ENCODE data around the gene IL1R1. TPM values are rescaled to one million over a fixed set of nuclear protein-coding genes. Genes with fewer than 3 reads are reported as not detected.

Gene IL1R1
- polyA plus RNA-seq, 1 donor (not counting 4 experiments of a cell fraction or from before 2014, with no cell fraction given), result 7.5 TPM

GRCh38 chr2:102111823-102112222, 30.7 kb upstream of the IL1R1 start:
- dilution Hi-C loops (cut with MboI; ENCODE audit: extremely low pct_ligation_motif_present, low sequenced_read_pairs), result no loop called here
- Histone ChIP-seq H3K27me3 (ENCODE audit: control insufficient read depth, extremely low read depth, insufficient read depth, low read length) (no peaks in the 10 kb centered on the region), H3K9me1 (ENCODE audit: control insufficient read depth, extremely low read depth, insufficient read depth, low read length) (no peaks in the 10 kb centered on the region), H3K4me2 (ENCODE audit: control insufficient read depth, extremely low read depth, insufficient read depth, low read depth, low read length) (no peak overlapping the region), H3K9ac (ENCODE audit: control insufficient read depth, extremely low read depth, insufficient read depth, low read length) (no peak overlapping the region), H3K27ac (ENCODE audit: control insufficient read depth, insufficient read depth, low read length) (no peak overlapping the region), H3K4me3 (ENCODE audit: control insufficient read depth in 2 of 3, extremely low read depth in 1 of 3, insufficient read depth in 2 of 3, low read depth in 1 of 3, low read length in 3 of 3) (no peak overlapping the region), H4K20me1 (ENCODE audit: control insufficient read depth, extremely low read depth, insufficient read depth, low read length) (no peaks in the 10 kb centered on the region), H3K36me3 (ENCODE audit: control insufficient read depth in 2 of 2, extremely low read depth in 1 of 2, insufficient read depth in 2 of 2, low read length in 2 of 2) (no peaks in the 10 kb centered on the region), H3K79me2 (ENCODE audit: control insufficient read depth, insufficient read depth, low read length) (no peaks in the 10 kb centered on the region), H3K4me1 (ENCODE audit: control insufficient read depth, extremely low read depth, insufficient read depth, low read length) (no peaks in the 10 kb centered on the region), H3K9me3 (ENCODE audit: control insufficient read depth, low read depth, low read length) (no peaks in the 10 kb centered on the region), H2AFZ (ENCODE audit: control insufficient read depth, low read length) (no peak overlapping the region)
- DNase-seq (ENCODE audit: low read depth, low spot score) (no peak), FAIRE-seq (no peak)
- TF ChIP-seq EZH2 (IDR thresholded peaks at IDR 0.05; ENCODE audit: low read length), result no peak
- no peak for TF ChIP-seq CTCF (optimal IDR thresholded peaks at IDR 0.05 in 1 of 3, IDR thresholded peaks at IDR 0.05 in 1 of 3, conservative IDR thresholded peaks at IDR 0.05 in 1 of 3; ENCODE audit: extremely low read depth in 1 of 3, insufficient read depth in 2 of 3, low read length in 3 of 3)

- no peaks in the 10 kb centered on the region for H3K36me3 ChIP-seq (ENCODE audit: control insufficient read depth in 2 of 2, extremely low read depth in 1 of 2, insufficient read depth in 2 of 2, low read length in 2 of 2)
- no peak overlapping the region for H3K27ac ChIP-seq (ENCODE audit: control insufficient read depth, insufficient read depth, low read length)
- H4K20me1 ChIP-seq (ENCODE audit: control insufficient read depth, extremely low read depth, insufficient read depth, low read length), result no peaks in the 10 kb centered on the region
- dilution Hi-C loops (cut with MboI; ENCODE audit: extremely low pct_ligation_motif_present, low sequenced_read_pairs), result no loop called here
- DNase-seq (ENCODE audit: low read depth, low spot score), result no peak
- H3K4me1 ChIP-seq (ENCODE audit: control insufficient read depth, extremely low read depth, insufficient read depth, low read length), result no peaks in the 10 kb centered on the region
- no peak overlapping the region for H3K4me2 ChIP-seq (ENCODE audit: control insufficient read depth, extremely low read depth, insufficient read depth, low read depth, low read length)
- no peak overlapping the region for H2AFZ ChIP-seq (ENCODE audit: control insufficient read depth, low read length)
- H3K27me3 ChIP-seq (ENCODE audit: control insufficient read depth, extremely low read depth, insufficient read depth, low read length), result no peaks in the 10 kb centered on the region
- no peaks in the 10 kb centered on the region for H3K9me1 ChIP-seq (ENCODE audit: control insufficient read depth, extremely low read depth, insufficient read depth, low read length)
- no peak for FAIRE-seq
- no peak overlapping the region for H3K4me3 ChIP-seq (ENCODE audit: control insufficient read depth in 2 of 3, extremely low read depth in 1 of 3, insufficient read depth in 2 of 3, low read depth in 1 of 3, low read length in 3 of 3)
- no peak overlapping the region for H3K9ac ChIP-seq (ENCODE audit: control insufficient read depth, extremely low read depth, insufficient read depth, low read length)
- H3K9me3 ChIP-seq (ENCODE audit: control insufficient read depth, low read depth, low read length), result no peaks in the 10 kb centered on the region
- no peak for TF ChIP-seq CTCF (optimal IDR thresholded peaks at IDR 0.05 in 1 of 3, IDR thresholded peaks at IDR 0.05 in 1 of 3, conservative IDR thresholded peaks at IDR 0.05 in 1 of 3; ENCODE audit: extremely low read depth in 1 of 3, insufficient read depth in 2 of 3, low read length in 3 of 3)
- no peak for TF ChIP-seq EZH2 (IDR thresholded peaks at IDR 0.05; ENCODE audit: low read length)
- no peaks in the 10 kb centered on the region for H3K79me2 ChIP-seq (ENCODE audit: control insufficient read depth, insufficient read depth, low read length)
Observed at GRCh38 chr2:102112271-102112670, 30.3 kb upstream of the IL1R1 start.

Data from keratinocyte (primary cell).